Measurements from ENCODE around the gene CR1. TPM values are rescaled to one million over a fixed set of nuclear protein-coding genes. Genes with fewer than 3 reads are reported as not detected.

CR1 gene
- total and polyA plus RNA-seq, 2 of the 4 experiments (the other 2 are of a cell fraction) = not detected

- Histone ChIP-seq H2BK20ac (ENCODE audit: low read depth, low read length) (no peak overlapping the region), H3K14ac (replicated peaks; ENCODE audit: low read depth, low read length) (no peak overlapping the region), H4K20me1 (ENCODE audit: insufficient read depth, low read length) (no peaks in the 10 kb centered on the region), H3K9me3 (ENCODE audit: control insufficient read depth, insufficient read depth, low read length) (no peaks in the 10 kb centered on the region), H3K4me3 (ENCODE audit: insufficient read depth, low read depth, low read length) (no peak overlapping the region), H3K4ac (ENCODE audit: low read depth, low read length) (no peak overlapping the region), H2AK5ac (ENCODE audit: low read depth, low read length) (no peak overlapping the region), H2BK15ac (ENCODE audit: low read depth, low read length) (no peak overlapping the region), H4K91ac (ENCODE audit: insufficient read depth, low read depth, low read length) (no peak overlapping the region), H2BK120ac (ENCODE audit: low read depth, low read length) (no peak overlapping the region), H3K9me1 (ENCODE audit: insufficient read depth, low read length) (no peaks in the 10 kb centered on the region), H3K4me2 (ENCODE audit: low read depth, low read length) (no peak overlapping the region), H3K9ac (ENCODE audit: low read depth, low read length) (no peak overlapping the region), H3K4me1 (ENCODE audit: control insufficient read depth, insufficient read depth, low read length) (no peaks in the 10 kb centered on the region), H3K56ac (ENCODE audit: extremely low read depth, insufficient read depth, low read length) (no peak overlapping the region), H3K27ac (ENCODE audit: insufficient read depth, low read length) (no peak overlapping the region), H2AFZ (replicated peaks; ENCODE audit: low read length, poor library complexity) (no peak overlapping the region), H3K27me3 (ENCODE audit: control insufficient read depth, insufficient read depth, low read length) (no peaks in the 10 kb centered on the region), H4K8ac (ENCODE audit: low read depth in 2 of 2, low read length in 2 of 2) (no peak overlapping the region), H3K36me3 (ENCODE audit: control insufficient read depth, insufficient read depth, low read length) (no peaks in the 10 kb centered on the region), H3K18ac (ENCODE audit: low read depth, low read length) (no peak overlapping the region), H2BK5ac (ENCODE audit: low read depth, low read length, poor library complexity, severe bottlenecking) (no peak overlapping the region), H3K79me1 (ENCODE audit: low read depth in 1 of 2, low read length in 2 of 2) (no peaks in the 10 kb centered on the region), H3K23ac (ENCODE audit: low read depth, low read length) (no peak overlapping the region), H4K5ac (ENCODE audit: low read depth, low read length) (no peak overlapping the region), H2AK9ac (replicated peaks; ENCODE audit: low read depth, low read length, poor library complexity) (no peak overlapping the region)
- no CpG with 5 or more reads among the region's 1 CpG for WGBS, 2 experiments (ENCODE audit: extremely low coverage in 2 of 2, insufficient read length in 1 of 2)
- intact Hi-C loops (cut with micrococcal nuclease) (no loop called here), in situ Hi-C loops (cut with MboI; ENCODE audit: low sequenced_read_pairs) (no loop called here), dilution Hi-C loops (cut with HindIII; ENCODE audit: low sequenced_read_pairs, unreplicated experiment) (no loop called here)
- BruUV-seq (replicated peaks) = no TSS peak
- CTCF ChIA-PET = no interaction called here
- no peak for DNase-seq
- no peak for ATAC-seq (ENCODE audit: low read depth)
- POLR2A ChIA-PET (ENCODE audit: unreplicated experiment) = no interaction called here
- TF ChIP-seq USF2 (IDR thresholded peaks at IDR 0.05; ENCODE audit: low read depth, low read length) (no peak), MAFK (IDR thresholded peaks at IDR 0.05; ENCODE audit: low read depth, low read length) (no peak), CTCF (conservative IDR thresholded peaks at IDR 0.05; ENCODE audit: low read depth, low read length) (no peak), RAD21 (IDR thresholded peaks at IDR 0.05; ENCODE audit: low read length) (no peak), CEBPB (IDR thresholded peaks at IDR 0.05; ENCODE audit: low read depth, low read length) (no peak), RCOR1 (IDR thresholded peaks at IDR 0.05; ENCODE audit: insufficient replicate concordance, low read length) (no peak), FOS (IDR thresholded peaks at IDR 0.05; ENCODE audit: low read depth, low read length) (no peak), MXI1 (IDR thresholded peaks at IDR 0.05; ENCODE audit: borderline replicate concordance, low read depth, low read length) (no peak), ELK1 (IDR thresholded peaks at IDR 0.05; ENCODE audit: borderline replicate concordance, low read depth, low read length) (no peak), SMC3 (IDR thresholded peaks at IDR 0.05; ENCODE audit: low read depth, low read length) (no peak), BHLHE40 (IDR thresholded peaks at IDR 0.05; ENCODE audit: low read depth, low read length) (no peak), NFE2L2 (IDR thresholded peaks at IDR 0.05; ENCODE audit: low read depth, low read length) (no peak), MAZ (IDR thresholded peaks at IDR 0.05; ENCODE audit: borderline replicate concordance, low read depth, low read length) (no peak), RFX5 (IDR thresholded peaks at IDR 0.05; ENCODE audit: low read depth, low read length) (no peak), CHD1 (IDR thresholded peaks at IDR 0.05; ENCODE audit: low read depth, low read length) (no peak), POLR2A (IDR thresholded peaks at IDR 0.05; ENCODE audit: low read depth, low read length) (no peak)
Measured at GRCh38 chr1:207474210-207474609, 21.7 kb upstream of the CR1 start.

Data from IMR-90 (cell line).